Astrocyte of the spinal cord (primary cell): Measurements from ENCODE around the gene COX11.

Source experiments
- DNase-seq: peaks from one replicate; pipeline ENCODE4 v3.0.0; 2011; ENCODE audit warnings: low read depth, low spot score
- H3K4me3 ChIP-seq: 2 replicates; pipeline ENCODE4 v1.5.1; 2011; ENCODE audit warnings: low read depth, mild to moderate bottlenecking, low read length, moderate library complexity
- in situ Hi-C: cut with HindIII; loops from 2 replicates; pipeline ENCODE4 v1.10.0; 2017; ENCODE audit warnings: low sequenced_read_pairs
- TF ChIP-seq, protein P1 (sequence below): IDR thresholded peaks from 2 replicates; pipeline ENCODE4 v1.5.1; 2012; ENCODE audit warnings: low read depth, mild to moderate bottlenecking, low read length, inconsistent platforms

The COX11 gene

GRCh38 chr17:54977744-54978143, 9.3 kb upstream of the COX11 start:
- DNase-seq = no peak
- TF ChIP-seq, protein P1, sequence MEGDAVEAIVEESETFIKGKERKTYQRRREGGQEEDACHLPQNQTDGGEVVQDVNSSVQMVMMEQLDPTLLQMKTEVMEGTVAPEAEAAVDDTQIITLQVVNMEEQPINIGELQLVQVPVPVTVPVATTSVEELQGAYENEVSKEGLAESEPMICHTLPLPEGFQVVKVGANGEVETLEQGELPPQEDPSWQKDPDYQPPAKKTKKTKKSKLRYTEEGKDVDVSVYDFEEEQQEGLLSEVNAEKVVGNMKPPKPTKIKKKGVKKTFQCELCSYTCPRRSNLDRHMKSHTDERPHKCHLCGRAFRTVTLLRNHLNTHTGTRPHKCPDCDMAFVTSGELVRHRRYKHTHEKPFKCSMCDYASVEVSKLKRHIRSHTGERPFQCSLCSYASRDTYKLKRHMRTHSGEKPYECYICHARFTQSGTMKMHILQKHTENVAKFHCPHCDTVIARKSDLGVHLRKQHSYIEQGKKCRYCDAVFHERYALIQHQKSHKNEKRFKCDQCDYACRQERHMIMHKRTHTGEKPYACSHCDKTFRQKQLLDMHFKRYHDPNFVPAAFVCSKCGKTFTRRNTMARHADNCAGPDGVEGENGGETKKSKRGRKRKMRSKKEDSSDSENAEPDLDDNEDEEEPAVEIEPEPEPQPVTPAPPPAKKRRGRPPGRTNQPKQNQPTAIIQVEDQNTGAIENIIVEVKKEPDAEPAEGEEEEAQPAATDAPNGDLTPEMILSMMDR = no peak
- in situ Hi-C loops = no loop called here
- H3K4me3 ChIP-seq = no peak overlapping the region

- in situ Hi-C loops = no loop called here
- no peak for DNase-seq
- TF ChIP-seq, protein P1 = no peak
- no peak overlapping the region for H3K4me3 ChIP-seq
Measured at GRCh38 chr17:54976316-54976715, 7.9 kb upstream of the COX11 start.

- TF ChIP-seq, protein P1 = no peak
- DNase-seq = no peak
- H3K4me3 ChIP-seq = no peak overlapping the region
- in situ Hi-C loops = no loop called here
Measured at GRCh38 chr17:54974759-54975158, 6.3 kb upstream of the COX11 start.

DNA sequence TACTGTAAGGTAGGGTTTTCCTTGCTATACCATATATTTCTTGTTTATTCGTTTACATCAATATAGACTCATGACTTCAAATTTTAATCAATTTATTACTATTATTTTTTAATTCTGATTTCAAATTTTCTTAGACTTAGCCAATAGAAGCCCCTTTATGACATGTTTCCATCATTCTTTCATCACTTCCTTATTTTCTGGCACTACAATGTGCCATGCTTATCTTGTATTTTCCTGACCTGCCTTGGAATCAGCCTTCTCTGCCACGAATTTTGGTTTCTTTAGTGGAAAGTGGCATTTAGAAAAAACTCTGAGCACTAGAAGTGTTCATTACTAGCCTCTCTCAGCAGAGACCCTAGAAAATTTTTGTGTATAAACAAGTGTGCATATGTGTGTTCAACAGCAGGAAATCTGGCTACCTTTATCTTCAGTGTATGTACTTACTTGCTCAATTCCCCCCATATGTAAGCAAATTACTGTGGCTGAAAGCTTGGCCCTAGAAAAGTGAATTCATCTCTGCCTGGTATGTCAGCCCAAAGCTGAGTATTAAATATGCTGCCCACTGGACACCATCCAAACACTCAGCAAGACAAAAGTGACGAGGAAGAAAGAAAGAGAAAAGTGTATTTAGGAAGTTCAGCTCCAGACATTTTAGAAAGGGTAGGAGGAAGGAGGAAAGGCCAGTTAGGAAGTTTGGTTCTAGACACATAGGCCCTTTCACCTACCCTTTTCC, 4.1 kb upstream of the COX11 start:
- no peak overlapping the region for H3K4me3 ChIP-seq
- no peak for DNase-seq
- in situ Hi-C loops = no loop called here
- TF ChIP-seq, protein P1 = no peak

DNA sequence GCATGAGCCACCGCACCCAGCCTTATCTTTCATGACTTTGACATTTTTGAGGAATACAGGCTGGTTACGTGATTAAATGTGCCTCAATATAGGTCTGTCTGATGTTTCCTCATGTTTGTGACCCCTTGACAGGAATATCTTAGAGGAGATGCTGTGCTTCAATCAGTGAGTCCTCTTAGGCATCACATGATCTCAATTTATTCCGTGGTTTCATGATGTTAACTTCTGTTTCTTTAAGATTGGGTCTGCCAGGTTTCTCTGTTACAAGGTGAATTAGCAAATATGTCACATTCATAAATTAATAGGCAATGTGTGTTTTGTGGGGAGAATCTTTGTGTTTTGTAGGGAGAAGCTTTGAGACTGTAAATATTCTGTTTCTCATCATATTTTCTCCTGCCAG, 3.4 kb upstream of the COX11 start:
- no peak for DNase-seq
- in situ Hi-C loops = no loop called here
- TF ChIP-seq, protein P1 = no peak
- no peak overlapping the region for H3K4me3 ChIP-seq

- in situ Hi-C loops = no loop called here
- TF ChIP-seq, protein P1 = no peak
- DNase-seq = no peak
- H3K4me3 ChIP-seq = no peak overlapping the region
Measured at GRCh38 chr17:54971147-54971546, 2.7 kb upstream of the COX11 start.
